Measurements from ENCODE around the gene VRK1. TPM values are rescaled to one million over a fixed set of nuclear protein-coding genes. Genes with fewer than 3 reads are reported as not detected.

Gene VRK1
- total and polyA plus RNA-seq, 2 of the 8 experiments (the other 6 are each of a cell fraction or from before 2014, with no cell fraction given): 24.2 to 64.8 TPM

- FAIRE-seq: no peak
- H2AFZ ChIP-seq (ENCODE audit: low read length): no peak overlapping the region
- H4K91ac ChIP-seq (replicated peaks; ENCODE audit: insufficient read length, low read length): no peak overlapping the region
- no peak overlapping the region for H2BK120ac ChIP-seq (replicated peaks; ENCODE audit: low read depth, low read length)
- H3K4me3 ChIP-seq (ENCODE audit: extremely low read depth in 1 of 4, insufficient read depth in 2 of 4, low read depth in 3 of 4, low read length in 4 of 4): no peak overlapping the region
- H3K27ac ChIP-seq (ENCODE audit: low read depth, low read length): no peak overlapping the region
- H3K79me2 ChIP-seq (ENCODE audit: control insufficient read depth in 1 of 2, insufficient read depth in 2 of 2, low read length in 2 of 2): no peaks in the 10 kb centered on the region
- TF ChIP-seq E2F6 (IDR thresholded peaks at IDR 0.05): no peak
- no peak for TF ChIP-seq GABPA (IDR thresholded peaks at IDR 0.05; ENCODE audit: borderline replicate concordance, insufficient read depth, low read length)
- no peak for TF ChIP-seq SIN3A (conservative IDR thresholded peaks at IDR 0.05 in 1 of 2, IDR thresholded peaks at IDR 0.05 in 1 of 2; ENCODE audit: low read depth in 1 of 2, low read length in 2 of 2)
- no peak for TF ChIP-seq SP1 (IDR thresholded peaks at IDR 0.05; ENCODE audit: low read depth, low read length)
- no peaks in the 10 kb centered on the region for H3K4me1 ChIP-seq (replicated peaks in 1 of 4; ENCODE audit: control insufficient read depth in 3 of 4, insufficient read depth in 4 of 4, low read length in 3 of 4)
- H3K18ac ChIP-seq (ENCODE audit: extremely low read depth, low read length): no peak overlapping the region
- H3K27me3 ChIP-seq (replicated peaks in 1 of 4; ENCODE audit: control insufficient read depth in 3 of 4, extremely low read depth in 1 of 4, insufficient read depth in 3 of 4, low read length in 3 of 4): no peaks in the 10 kb centered on the region
- no peak overlapping the region for H2BK12ac ChIP-seq (ENCODE audit: low read depth, low read length)
- ChIA-PET POLR2A (ENCODE audit: partially characterized antibody) (no interaction called here), CTCF (ENCODE audit: partially characterized antibody) (no interaction called here)
- H3K79me1 ChIP-seq (ENCODE audit: low read depth, low read length): no peaks in the 10 kb centered on the region
- DNase-seq (ENCODE audit: low read depth in 1 of 2, low spot score in 2 of 2): no peak
- no peak overlapping the region for H2BK20ac ChIP-seq (ENCODE audit: low read length)
- H3K9ac ChIP-seq (replicated peaks in 1 of 4; ENCODE audit: extremely low read depth in 1 of 4, low read depth in 3 of 4, low read length in 3 of 4): no peak overlapping the region
- H3K4me2 ChIP-seq (ENCODE audit: insufficient read depth in 1 of 2, low read depth in 2 of 2, low read length in 2 of 2): no peak overlapping the region
- H4K5ac ChIP-seq (ENCODE audit: insufficient read length, low read depth, low read length): no peak overlapping the region
- no peak overlapping the region for H3K14ac ChIP-seq (ENCODE audit: insufficient read length)
- no peaks in the 10 kb centered on the region for H3K23me2 ChIP-seq (ENCODE audit: low read depth, low read length)
- H3K56ac ChIP-seq (replicated peaks; ENCODE audit: insufficient read length, low read depth, low read length): no peak overlapping the region
- no peak overlapping the region for H4K8ac ChIP-seq (ENCODE audit: extremely low read depth, insufficient read depth, low read length)
- H2BK15ac ChIP-seq (ENCODE audit: low read length): no peak overlapping the region
- no peak overlapping the region for H2BK5ac ChIP-seq (ENCODE audit: low read depth, low read length)
- no peak overlapping the region for H2AK5ac ChIP-seq (ENCODE audit: low read depth, low read length)
- H3K9me3 ChIP-seq (ENCODE audit: insufficient read depth in 2 of 2, low read depth in 1 of 2, low read length in 1 of 2): no peaks in the 10 kb centered on the region
- peaks cover 0 to 32% (median 10%) of the 10 kb centered on the region in 4 experiments; a peak in 7 of 8 replicates for H3K36me3 ChIP-seq (ENCODE audit: control insufficient read depth in 2 of 4, insufficient read depth in 4 of 4, low read length in 3 of 4)
- H3K4ac ChIP-seq (replicated peaks; ENCODE audit: insufficient read length, low read depth, low read length): no peak overlapping the region
- H3K23ac ChIP-seq (ENCODE audit: insufficient read length): no peak overlapping the region
- H4K20me1 ChIP-seq (replicated peaks in 1 of 2; ENCODE audit: control insufficient read depth in 1 of 2, insufficient read depth in 2 of 2, low read length in 2 of 2): peaks cover 0 to 1% of the 10 kb centered on the region in 2 experiments
Measured at GRCh38 chr14:96849733-96850132, 52.6 kb downstream of the VRK1 start.

Measured in H1 (cell line).